ENCODE results near the gene ANKUB1. TPM values are rescaled to one million over a fixed set of nuclear protein-coding genes. Genes with fewer than 3 reads are reported as not detected.

Gene ANKUB1
- total RNA-seq, 1 experiment from 2014 or later = not detected

DNA sequence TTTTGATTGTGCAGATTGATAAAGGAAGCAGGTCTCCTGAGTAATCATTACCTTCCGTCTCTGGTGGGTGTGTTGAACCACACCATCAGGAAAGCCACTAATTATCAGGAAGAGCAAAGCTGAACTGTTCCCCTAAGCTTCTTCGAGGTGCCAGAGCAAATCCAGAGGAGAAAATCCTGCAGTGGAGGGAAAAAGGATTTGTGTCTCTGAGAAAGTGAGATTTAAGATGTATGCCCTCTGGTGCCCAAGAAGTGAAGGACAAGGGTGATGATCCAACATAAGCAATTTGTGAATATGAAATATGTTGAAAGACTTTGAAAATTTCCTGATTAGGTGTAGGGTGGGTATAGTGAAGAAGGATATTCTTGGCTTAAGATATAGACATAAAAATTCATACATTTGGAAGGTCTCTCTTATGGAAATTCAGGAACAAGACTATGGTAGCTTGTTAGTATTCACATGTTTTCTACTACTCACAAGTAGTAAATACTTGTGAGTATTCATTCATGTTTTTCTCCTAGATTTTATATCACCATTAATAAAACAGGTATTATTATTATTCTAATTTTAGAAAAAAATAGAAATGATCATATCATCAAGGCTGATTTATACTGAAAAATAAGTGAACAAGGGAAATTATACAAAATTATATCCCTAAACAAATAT is 74.8 kb downstream of the ANKUB1 start:
- in situ Hi-C loops (cut with HindIII; ENCODE audit: low sequenced_read_pairs) = no loop called here
- peak; percentile 70 for DNase-seq (ENCODE audit: low spot score)

DNA sequence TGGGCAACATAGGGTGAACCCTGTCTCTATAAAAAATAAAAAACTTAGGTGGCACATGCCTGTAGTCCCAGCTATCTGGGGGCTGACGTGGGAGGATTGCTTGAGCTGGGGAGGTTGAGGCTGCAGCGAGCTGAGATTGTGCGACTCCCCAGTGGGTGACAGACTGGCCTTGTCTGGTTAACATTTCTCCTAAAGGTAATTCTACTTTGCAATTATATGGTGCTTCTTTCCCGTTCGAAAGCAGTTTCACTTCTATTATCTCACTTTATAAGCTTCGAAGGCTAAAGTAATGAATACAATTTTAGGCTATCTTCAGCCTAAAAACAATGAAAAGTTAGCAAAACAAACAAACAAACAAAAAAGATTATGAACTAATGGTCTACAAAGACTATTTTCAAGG is 75.4 kb downstream of the ANKUB1 start:
- in situ Hi-C loops (cut with HindIII; ENCODE audit: low sequenced_read_pairs) = no loop called here
- no peak for DNase-seq (ENCODE audit: low spot score)

DNA sequence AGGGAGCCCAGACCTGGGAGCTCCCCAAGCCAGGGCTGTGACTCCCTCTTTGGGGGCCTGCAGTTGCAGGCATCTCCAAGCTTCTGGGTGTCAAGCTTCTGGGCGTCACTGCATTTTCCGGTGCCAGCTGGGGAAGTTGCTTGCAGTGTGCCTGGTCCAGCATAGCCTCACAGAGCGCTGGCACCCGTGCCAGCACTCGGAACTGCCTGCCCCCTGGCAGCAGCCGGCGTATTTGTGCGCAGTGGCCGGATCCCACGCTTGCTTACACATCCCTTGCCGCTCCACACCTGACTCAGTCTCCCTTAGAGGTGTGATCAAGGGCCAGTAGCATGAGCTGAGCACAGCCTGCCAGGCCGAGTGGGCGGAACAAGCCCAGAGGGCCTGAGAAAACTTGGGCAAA is 77.1 kb downstream of the ANKUB1 start:
- in situ Hi-C loops (cut with HindIII; ENCODE audit: low sequenced_read_pairs) = no loop called here
- no peak for DNase-seq (ENCODE audit: low spot score)

DNA sequence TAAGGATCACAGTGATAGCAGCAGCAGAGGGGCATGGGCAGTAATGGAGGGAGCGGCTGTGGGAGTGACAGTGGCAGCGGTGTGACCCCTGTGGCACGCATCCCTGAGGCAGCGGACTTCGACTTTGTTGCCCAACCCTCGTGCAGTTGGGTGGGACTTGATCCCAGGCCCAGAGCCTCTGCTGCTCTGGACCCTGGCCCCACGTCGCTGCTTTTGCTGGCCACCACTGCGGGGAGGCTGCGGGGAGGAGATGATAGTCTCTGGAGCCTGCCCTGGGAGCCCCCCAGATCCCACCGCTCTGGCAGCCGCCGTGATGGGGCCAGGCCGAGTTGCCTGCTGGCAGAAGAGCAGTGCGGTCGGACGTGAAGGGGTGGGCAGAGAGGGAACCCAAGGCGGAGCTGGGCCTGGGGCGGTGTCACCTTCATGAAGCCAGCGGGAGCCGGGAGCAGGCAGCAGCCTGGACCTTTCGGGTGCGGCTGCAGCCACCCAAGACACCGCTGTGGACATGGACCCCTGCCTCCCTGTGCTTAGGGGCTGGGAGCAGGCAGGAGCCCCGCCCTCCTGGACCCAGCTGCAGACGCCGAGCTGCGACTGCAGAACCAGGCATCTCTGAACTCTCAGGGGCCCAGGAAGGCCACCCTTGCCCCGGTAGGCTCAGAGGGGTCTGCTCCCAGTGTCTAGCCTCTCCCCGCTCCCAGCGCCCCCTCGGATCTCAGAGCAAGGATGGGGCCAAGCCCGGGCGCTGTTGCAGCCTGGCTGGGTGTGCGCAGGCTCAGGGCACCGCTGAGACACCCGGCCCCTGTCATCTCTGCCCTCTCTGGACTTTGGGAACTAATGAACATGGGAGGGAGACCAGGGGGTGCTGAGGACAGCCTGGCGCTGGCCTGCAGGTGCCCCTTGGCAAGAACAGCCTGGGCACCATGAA is 78.4 kb downstream of the ANKUB1 start:
- no peak for DNase-seq (ENCODE audit: low spot score)
- in situ Hi-C loops (cut with HindIII; ENCODE audit: low sequenced_read_pairs) = no loop called here

Other genes starting within 250 kb of the ANKUB1 start
- gene WWTR1, start 134.5 kb downstream of the ANKUB1 start, total RNA-seq (2014; rRNA removed; shearing (Covaris generic)) = 16.1 and 28.2 TPM in 2 replicates
- 37.3 and 78.2 TPM in 2 replicates for gene COMMD2, start 40.1 kb downstream of the ANKUB1 start, total RNA-seq (2014; rRNA removed; shearing (Covaris generic))
- gene RNF13, start 20.7 kb upstream of the ANKUB1 start, total RNA-seq (2014; rRNA removed; shearing (Covaris generic)) = 80.7 and 94.5 TPM in 2 replicates
- gene PFN2, start 178.3 kb upstream of the ANKUB1 start, total RNA-seq (2014; rRNA removed; shearing (Covaris generic)) = 361 and 497 TPM in 2 replicates

Data from G401 (cell line).